Measurements from ENCODE around the gene DRAM1.
"Not testable (repeated sequence)": the region's sequence is repeated elsewhere in the genome, so short reads cannot be mapped to it uniquely, and the experiment has no call there.

The DRAM1 gene

GRCh38 chr12:101875162-101875561, 2.2 kb upstream of the DRAM1 start:
- Mint-ChIP-seq H3K9me3 (no peaks in the 10 kb centered on the region), H3K4me1 (peaks cover 12% of the 10 kb centered on the region), H3K4me3 (no peak overlapping the region), H3K36me3 (no peaks in the 10 kb centered on the region), H3K27ac (no peak overlapping the region), H3K27me3 (no peaks in the 10 kb centered on the region)
- DNase-seq (ENCODE audit: low spot score in 2 of 2) (no peak), ATAC-seq (ENCODE audit: low read depth) (no peak)

GRCh38 chr12:101876322-101876860, 989 bp upstream of the DRAM1 start:
- peaks cover 12% of the 10 kb centered on the region for H3K4me1 Mint-ChIP-seq
- H3K27ac Mint-ChIP-seq, result peak overlapping the region; percentile 97
- no peaks in the 10 kb centered on the region for H3K27me3 Mint-ChIP-seq
- peaks cover under 1% of the 10 kb centered on the region for H3K36me3 Mint-ChIP-seq
- H3K9me3 Mint-ChIP-seq, result no peaks in the 10 kb centered on the region
- ATAC-seq (ENCODE audit: low read depth) (no peak), DNase-seq (ENCODE audit: low spot score in 2 of 2) (no peak)
- H3K4me3 Mint-ChIP-seq, result peak overlapping the region; percentile 99

GRCh38 chr12:101877806-101878242, 444 bp downstream of the DRAM1 start:
- Mint-ChIP-seq H3K4me1 (peaks cover 15% of the 10 kb centered on the region), H3K9me3 (no peaks in the 10 kb centered on the region), H3K27ac (peak overlapping the region; percentile 97), H3K4me3 (peak overlapping the region; percentile 99), H3K36me3 (peaks cover 3% of the 10 kb centered on the region), H3K27me3 (no peaks in the 10 kb centered on the region)
- DNase-seq (ENCODE audit: low spot score in 2 of 2), result no peak
- ATAC-seq (ENCODE audit: low read depth), result no peak

- Mint-ChIP-seq H3K36me3 (peaks cover 4% of the 10 kb centered on the region), H3K27ac (peak overlapping the region; percentile 97), H3K4me3 (peak overlapping the region; percentile 99), H3K9me3 (no peaks in the 10 kb centered on the region), H3K27me3 (no peaks in the 10 kb centered on the region), H3K4me1 (peaks cover 15% of the 10 kb centered on the region)
- ATAC-seq (ENCODE audit: low read depth), result no peak
- DNase-seq (ENCODE audit: low spot score in 2 of 2), result no peak
Observed at GRCh38 chr12:101878243-101878821, 952 bp downstream of the DRAM1 start.

- no peak for DNase-seq (ENCODE audit: low spot score in 2 of 2)
- H3K27ac Mint-ChIP-seq, result no peak overlapping the region
Observed at GRCh38 chr12:101880769-101881168, 3.4 kb downstream of the DRAM1 start.

GRCh38 chr12:101881228-101881627, 3.8 kb downstream of the DRAM1 start:
- no peak for ATAC-seq (ENCODE audit: low read depth)
- no peaks in the 10 kb centered on the region for H3K9me3 Mint-ChIP-seq
- H3K4me1 Mint-ChIP-seq, result peaks cover 18% of the 10 kb centered on the region
- peaks cover 4% of the 10 kb centered on the region for H3K36me3 Mint-ChIP-seq
- H3K4me3 Mint-ChIP-seq, result no peak overlapping the region
- no peak overlapping the region for H3K27ac Mint-ChIP-seq
- no peaks in the 10 kb centered on the region for H3K27me3 Mint-ChIP-seq
- DNase-seq (ENCODE audit: low spot score in 2 of 2), result no peak

More at GRCh38 chr12:101880769-101881168, 3.4 kb downstream of the DRAM1 start:
- Mint-ChIP-seq H3K9me3 (no peaks in the 10 kb centered on the region), H3K27me3 (no peaks in the 10 kb centered on the region), H3K36me3 (peaks cover 4% of the 10 kb centered on the region), H3K4me3 (no peak overlapping the region), H3K4me1 (peaks cover 18% of the 10 kb centered on the region)
- ATAC-seq (ENCODE audit: low read depth), result no peak

GRCh38 chr12:101884174-101884573, 6.8 kb downstream of the DRAM1 start:
- Mint-ChIP-seq H3K27me3 (no peaks in the 10 kb centered on the region), H3K4me3 (no peak overlapping the region), H3K27ac (no peak overlapping the region), H3K4me1 (peaks cover 9% of the 10 kb centered on the region), H3K36me3 (peaks cover 4% of the 10 kb centered on the region), H3K9me3 (no peaks in the 10 kb centered on the region)
- DNase-seq (ENCODE audit: low spot score in 2 of 2) (no peak), ATAC-seq (ENCODE audit: low read depth) (no peak)

GRCh38 chr12:101884781-101885340, 7.5 kb downstream of the DRAM1 start:
- not testable (repeated sequence) for DNase-seq (ENCODE audit: low spot score in 2 of 2); ATAC-seq (ENCODE audit: low read depth); H3K4me3 Mint-ChIP-seq; H3K27ac Mint-ChIP-seq; H3K36me3 Mint-ChIP-seq; H3K9me3 Mint-ChIP-seq; H3K27me3 Mint-ChIP-seq
- peaks cover 11% of the 10 kb centered on the region for H3K4me1 Mint-ChIP-seq

- Mint-ChIP-seq H3K27ac (no peak overlapping the region), H3K9me3 (no peaks in the 10 kb centered on the region), H3K27me3 (no peaks in the 10 kb centered on the region), H3K4me3 (no peak overlapping the region), H3K36me3 (peaks cover 7% of the 10 kb centered on the region), H3K4me1 (peaks cover 11% of the 10 kb centered on the region)
- ATAC-seq (ENCODE audit: low read depth), result no peak
- no peak for DNase-seq (ENCODE audit: low spot score in 2 of 2)
Observed at GRCh38 chr12:101885912-101886561, 8.7 kb downstream of the DRAM1 start.

- no peak overlapping the region for H3K4me3 Mint-ChIP-seq
- H3K36me3 Mint-ChIP-seq, result peaks cover 3% of the 10 kb centered on the region
- H3K4me1 Mint-ChIP-seq, result peaks cover 11% of the 10 kb centered on the region
- ATAC-seq (ENCODE audit: low read depth) (no peak), DNase-seq (ENCODE audit: low spot score in 2 of 2) (no peak)
- H3K27me3 Mint-ChIP-seq, result no peaks in the 10 kb centered on the region
- H3K27ac Mint-ChIP-seq, result peak overlapping the region; percentile 9
- no peaks in the 10 kb centered on the region for H3K9me3 Mint-ChIP-seq
Observed at GRCh38 chr12:101889211-101889752, 11.9 kb downstream of the DRAM1 start.

- no peak overlapping the region for H3K27ac Mint-ChIP-seq
- H3K4me3 Mint-ChIP-seq, result no peak overlapping the region
- peaks cover 3% of the 10 kb centered on the region for H3K36me3 Mint-ChIP-seq
- DNase-seq (ENCODE audit: low spot score in 2 of 2) (no peak), ATAC-seq (ENCODE audit: low read depth) (peak; percentile 88)
- peaks cover 10% of the 10 kb centered on the region for H3K4me1 Mint-ChIP-seq
- H3K9me3 Mint-ChIP-seq, result no peaks in the 10 kb centered on the region
- no peaks in the 10 kb centered on the region for H3K27me3 Mint-ChIP-seq
Observed at GRCh38 chr12:101891462-101891971, 14.1 kb downstream of the DRAM1 start.

GRCh38 chr12:101892794-101893193, 15.4 kb downstream of the DRAM1 start:
- peaks cover 3% of the 10 kb centered on the region for H3K36me3 Mint-ChIP-seq
- peaks cover 10% of the 10 kb centered on the region for H3K4me1 Mint-ChIP-seq
- H3K27ac Mint-ChIP-seq, result no peak overlapping the region
- H3K9me3 Mint-ChIP-seq, result no peaks in the 10 kb centered on the region
- no peak overlapping the region for H3K4me3 Mint-ChIP-seq
- no peaks in the 10 kb centered on the region for H3K27me3 Mint-ChIP-seq
- DNase-seq (ENCODE audit: low spot score in 2 of 2) (no peak), ATAC-seq (ENCODE audit: low read depth) (no peak)

GRCh38 chr12:101901777-101902176, 24.4 kb downstream of the DRAM1 start:
- peaks cover 6% of the 10 kb centered on the region for H3K36me3 Mint-ChIP-seq
- no peak overlapping the region for H3K4me3 Mint-ChIP-seq
- DNase-seq (ENCODE audit: low spot score in 2 of 2) (no peak), ATAC-seq (ENCODE audit: low read depth) (no peak)
- H3K27ac Mint-ChIP-seq, result no peak overlapping the region
- H3K27me3 Mint-ChIP-seq, result no peaks in the 10 kb centered on the region
- H3K4me1 Mint-ChIP-seq, result no peaks in the 10 kb centered on the region
- H3K9me3 Mint-ChIP-seq, result no peaks in the 10 kb centered on the region

- H3K9me3 Mint-ChIP-seq, result no peaks in the 10 kb centered on the region
- H3K4me1 Mint-ChIP-seq, result peaks cover 3% of the 10 kb centered on the region
- peaks cover 6% of the 10 kb centered on the region for H3K36me3 Mint-ChIP-seq
- DNase-seq (ENCODE audit: low spot score in 2 of 2), result no peak
- ATAC-seq (ENCODE audit: low read depth), result no peak
- no peak overlapping the region for H3K4me3 Mint-ChIP-seq
- peak overlapping the region; percentile 39 for H3K27ac Mint-ChIP-seq
- H3K27me3 Mint-ChIP-seq, result no peaks in the 10 kb centered on the region
Observed at GRCh38 chr12:101902641-101903040, 25.3 kb downstream of the DRAM1 start.

All from memory B cell (primary cell).